Tibial nerve (tissue), 4 donors: ENCODE results near the gene GTF2H4. TPM values are rescaled to one million over a fixed set of nuclear protein-coding genes. Genes with fewer than 3 reads are reported as not detected.

Experiments used
- DNase-seq, 2 donors: peaks; one replicate each; pipeline ENCODE4 v3.0.0-alpha.2; 2019; ENCODE audit warnings: low spot score in 2 of 2
- H3K27ac ChIP-seq, 4 donors: fragments of 200-600 bp; sonication (generic) in 3 of 4; one replicate each; pipeline ENCODE4 v1.5.1; 2017 to 2019; ENCODE audit warnings: mild to moderate bottlenecking in 1 of 4
- H3K27me3 ChIP-seq, 2 donors: fragments of 200-600 bp; sonication (generic) in 1 of 2; one replicate each; pipeline versions ENCODE4 v1.5.1 to v1.6.0; 2017 to 2019
- H3K36me3 ChIP-seq, 3 donors: fragments of 200-600 bp; sonication (generic); one replicate each; pipeline ENCODE4 v1.5.1; 2018 to 2019
- H3K4me1 ChIP-seq, 4 donors: fragments of 200-600 bp; sonication (generic) in 3 of 4; one replicate each; pipeline ENCODE4 v1.5.1; 2017 to 2019
- H3K4me3 ChIP-seq, 4 donors: fragments of 200-600 bp; sonication (generic) in 3 of 4; one replicate each; pipeline ENCODE4 v1.5.1; 2017 to 2019; ENCODE audit warnings: mild to moderate bottlenecking in 1 of 4, moderate library complexity in 1 of 4
- H3K9me3 ChIP-seq, 4 donors: fragments of 200-600 bp; sonication (generic) in 3 of 4; one replicate each; pipeline ENCODE4 v1.5.1; 2017 to 2019
- CTCF ChIP-seq, 5 experiments: fragments of 200-600 bp in 3 of 5; fragments of 450-650 bp in 2 of 5; sonication (generic) in 3 of 5; IDR thresholded peaks; one replicate each; pipeline ENCODE4 v1.5.1; 2016 to 2019; ENCODE audit warnings: antibody characterized with exemption in 5 of 5, mild to moderate bottlenecking in 3 of 5, moderate library complexity in 2 of 5
- EP300 ChIP-seq, 2 donors: sonication (generic); formaldehyde crosslinking; IDR thresholded peaks; one replicate each; pipeline ENCODE4 v1.6.1; 2017; ENCODE audit warnings: antibody characterized with exemption in 2 of 2, mild to moderate bottlenecking in 1 of 2
- POLR2A ChIP-seq, 2 donors: fragments of 450-650 bp; IDR thresholded peaks; one replicate each; pipeline ENCODE4 v1.6.1; 2017; ENCODE audit warnings: antibody characterized with exemption in 2 of 2, mild to moderate bottlenecking in 2 of 2, moderate library complexity in 2 of 2
- WGBS, 2 donors: methylation state at CpG; one replicate each; pipeline ENCODE4 v1.1.5; 2018; 5-methylcytosine and 5-hydroxymethylcytosine counted together
- total RNA-seq, 4 donors: library from RNA; depleted of rRNA; stranded (reverse); fragments of >200 nt; gene quantifications; one replicate each; pipeline ENCODE4 v1.1.0, GENCODE V29; 2016

The GTF2H4 gene
- total RNA-seq, 4 donors from 2014 or later = 2.2 to 25.2 (median 10.1) TPM

GRCh38 chr6:30928677-30929076 lies 20.7 kb downstream of the GTF2H4 start:
- 97% methylated on average over 3 of the region's 3 CpGs for WGBS, 2 donors
- DNase-seq = no peak
- H3K27ac ChIP-seq = no peak overlapping the region
- peaks cover 0 to 12% (median 0%) of the 10 kb centered on the region in 4 donors for H3K9me3 ChIP-seq
- H3K4me3 ChIP-seq = no peak overlapping the region
- H3K36me3 ChIP-seq = peaks cover 0 to 54% (median 0%) of the 10 kb centered on the region in 3 donors
- no peaks in the 10 kb centered on the region for H3K27me3 ChIP-seq
- H3K4me1 ChIP-seq = peaks cover 0 to 11% (median 0%) of the 10 kb centered on the region in 4 donors
- TF ChIP-seq CTCF (IDR thresholded peaks at IDR 0.05) = no peak
- no peak for TF ChIP-seq POLR2A (IDR thresholded peaks at IDR 0.05)
- TF ChIP-seq EP300 (IDR thresholded peaks at IDR 0.05) = no peak

- Histone ChIP-seq H3K27ac (no peak overlapping the region), H3K27me3 (no peaks in the 10 kb centered on the region), H3K4me3 (no peak overlapping the region), H3K9me3 (peaks cover 0 to 12% (median 0%) of the 10 kb centered on the region in 4 donors), H3K36me3 (peaks cover 0 to 36% (median 0%) of the 10 kb centered on the region in 3 donors), H3K4me1 (peaks cover 0 to 11% (median 0%) of the 10 kb centered on the region in 4 donors)
- no peak for DNase-seq
- TF ChIP-seq EP300 (IDR thresholded peaks at IDR 0.05) = no peak
- no peak for TF ChIP-seq CTCF (IDR thresholded peaks at IDR 0.05)
- TF ChIP-seq POLR2A (IDR thresholded peaks at IDR 0.05) = no peak
- 93 to 96% methylated on average over 4 of the region's 4 CpGs for WGBS, 2 donors
These were observed 22.5 kb downstream of the GTF2H4 start for GRCh38 chr6:30930506-30930905.

GRCh38 chr6:30931272-30931671 lies 23.3 kb downstream of the GTF2H4 start:
- WGBS, 2 donors = 46 to 49% methylated on average over 8 of the region's 8 CpGs
- H3K27me3 ChIP-seq = no peaks in the 10 kb centered on the region
- peaks cover 0 to 12% (median 0%) of the 10 kb centered on the region in 4 donors for H3K9me3 ChIP-seq
- no peak overlapping the region for H3K27ac ChIP-seq
- DNase-seq = no peak
- no peak overlapping the region for H3K4me3 ChIP-seq
- peaks cover 0 to 28% (median 0%) of the 10 kb centered on the region in 3 donors for H3K36me3 ChIP-seq
- TF ChIP-seq EP300 (IDR thresholded peaks at IDR 0.05) (no peak), POLR2A (IDR thresholded peaks at IDR 0.05) (no peak), CTCF (IDR thresholded peaks at IDR 0.05) (no peak)
- peaks cover 0 to 8% (median 0%) of the 10 kb centered on the region in 4 donors for H3K4me1 ChIP-seq

- no peaks in the 10 kb centered on the region for H3K27me3 ChIP-seq
- H3K4me3 ChIP-seq = no peak within 1 kb of the TSS
- TF ChIP-seq POLR2A (IDR thresholded peaks at IDR 0.05) (no peak), EP300 (IDR thresholded peaks at IDR 0.05) (no peak), CTCF (IDR thresholded peaks at IDR 0.05) (no peak)
- H3K36me3 ChIP-seq = peaks cover 0 to 20% (median 0%) of the 10 kb centered on the region in 3 donors
- WGBS, 2 donors = 75 to 88% methylated on average over 7 of the region's 7 CpGs
- no peaks in the 10 kb centered on the region for H3K4me1 ChIP-seq
- DNase-seq = no peak
- peaks cover 0 to 12% (median 0%) of the 10 kb centered on the region in 4 donors for H3K9me3 ChIP-seq
- H3K27ac ChIP-seq = no peak within 1 kb of the TSS
These were observed 24.1 kb downstream of the GTF2H4 start, which contains the start of gene SFTA2 for GRCh38 chr6:30931969-30932645. Gene SFTA2 (minus strand): TSS chr6:30932170. CDS start chr6:30932096, 74 bp downstream.

GRCh38 chr6:30932665-30933365 lies 24.8 kb downstream of the GTF2H4 start:
- Histone ChIP-seq H3K4me1 (no peaks in the 10 kb centered on the region), H3K9me3 (peaks cover 0 to 12% (median 0%) of the 10 kb centered on the region in 4 donors), H3K4me3 (no peak overlapping the region), H3K27ac (no peak overlapping the region), H3K36me3 (peaks cover 0 to 13% (median 0%) of the 10 kb centered on the region in 3 donors), H3K27me3 (no peaks in the 10 kb centered on the region)
- 74 to 77% methylated on average over 6 of the region's 6 CpGs for WGBS, 2 donors
- DNase-seq = no peak
- TF ChIP-seq POLR2A (IDR thresholded peaks at IDR 0.05) (no peak), CTCF (IDR thresholded peaks at IDR 0.05) (no peak), EP300 (IDR thresholded peaks at IDR 0.05) (no peak)
